ENCODE data around the gene INTS6. TPM values are rescaled to one million over a fixed set of nuclear protein-coding genes. Genes with fewer than 3 reads are reported as not detected.

Gene INTS6
- total and polyA plus RNA-seq, 2 donors (not counting 1 experiment from before 2014, with no cell fraction given), result 15.4 to 74.7 TPM

DNA sequence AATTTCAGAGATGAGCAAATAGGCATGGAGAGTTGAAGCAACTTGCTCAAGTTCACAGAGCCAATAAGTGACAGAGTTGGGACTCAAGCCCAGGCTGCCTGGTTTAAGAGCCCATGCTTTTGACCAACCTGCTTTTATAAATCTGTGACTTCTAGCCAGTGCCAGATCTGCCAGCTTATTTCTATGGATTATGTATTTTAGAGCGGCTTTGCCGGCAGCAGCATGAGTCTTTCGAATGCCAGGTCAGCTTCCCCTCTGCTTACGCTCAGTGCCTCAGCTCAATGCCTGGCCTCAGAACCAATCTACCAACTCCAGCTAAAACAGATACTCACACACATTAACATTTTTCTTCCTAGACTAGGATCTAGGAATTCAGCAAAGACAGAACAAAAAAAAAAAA, 111.0 kb downstream of the INTS6 start:
- Histone ChIP-seq H4K20me1 (ENCODE audit: control insufficient read depth, insufficient read depth, low read length, poor library complexity, severe bottlenecking) (no peaks in the 10 kb centered on the region), H3K4me3 (ENCODE audit: control extremely low read depth in 1 of 5, extremely low read depth in 1 of 5, insufficient read depth in 1 of 5, low read depth in 2 of 5, low read length in 4 of 5) (no peak overlapping the region), H2AFZ (ENCODE audit: insufficient read depth, low read depth, low read length, poor library complexity, severe bottlenecking) (no peak overlapping the region), H3K9ac (ENCODE audit: low read length) (no peak overlapping the region), H3K36me3 (replicated peaks in 1 of 2; ENCODE audit: control extremely low read depth in 1 of 2, control insufficient read depth in 1 of 2, extremely low read depth in 1 of 2, insufficient read depth in 2 of 2, low read length in 1 of 2) (no peaks in the 10 kb centered on the region), H3K79me2 (ENCODE audit: control insufficient read depth, insufficient read depth, low read length) (no peaks in the 10 kb centered on the region), H3K9me3 (ENCODE audit: control extremely low read depth in 1 of 3, control insufficient read depth in 2 of 3, insufficient read depth in 1 of 3, low read length in 2 of 3) (no peaks in the 10 kb centered on the region), H3K4me1 (ENCODE audit: control insufficient read depth in 2 of 2, insufficient read depth in 2 of 2, low read length in 2 of 2) (no peaks in the 10 kb centered on the region), H3K4me2 (replicated peaks; ENCODE audit: low read depth, low read length, poor library complexity, severe bottlenecking) (no peak overlapping the region), H3K27me3 (replicated peaks in 1 of 4; ENCODE audit: control extremely low read depth in 1 of 4, control insufficient read depth in 3 of 4, insufficient read depth in 4 of 4, low read length in 3 of 4) (no peaks in the 10 kb centered on the region), H3K27ac (ENCODE audit: low read length in 2 of 2) (no peak overlapping the region)
- no peak for DNase-seq
- Mint-ChIP-seq H3K4me1 (no peaks in the 10 kb centered on the region), H3K27me3 (no peaks in the 10 kb centered on the region), H3K27ac (no peak overlapping the region), H3K9me3 (ENCODE audit: insufficient read depth) (no peaks in the 10 kb centered on the region), H3K4me3 (no peak overlapping the region)
- CTCF ChIA-PET, result no interaction called here
- no peak for ATAC-seq (ENCODE audit: low read depth)
- intact Hi-C loops (cut with micrococcal nuclease), result no loop called here
- no CpG with 5 or more reads among the region's 4 CpGs for WGBS (ENCODE audit: insufficient coverage)
- POLR2A ChIA-PET, result no interaction called here
- TF ChIP-seq CTCF (IDR thresholded peaks at IDR 0.05), result no peak
- TF ChIP-seq EZH2 (IDR thresholded peaks at IDR 0.05; ENCODE audit: borderline replicate concordance, insufficient read depth, low read depth, low read length, poor library complexity, severe bottlenecking), result no peak

GRCh38 chr13:51341232-51341631, 111.6 kb downstream of the INTS6 start:
- Histone ChIP-seq H2AFZ (ENCODE audit: insufficient read depth, low read depth, low read length, poor library complexity, severe bottlenecking) (no peak overlapping the region), H3K27me3 (replicated peaks in 1 of 4; ENCODE audit: control extremely low read depth in 1 of 4, control insufficient read depth in 3 of 4, insufficient read depth in 4 of 4, low read length in 3 of 4) (no peaks in the 10 kb centered on the region), H3K4me3 (ENCODE audit: control extremely low read depth in 1 of 5, extremely low read depth in 1 of 5, insufficient read depth in 1 of 5, low read depth in 2 of 5, low read length in 4 of 5) (no peak overlapping the region), H3K4me2 (replicated peaks; ENCODE audit: low read depth, low read length, poor library complexity, severe bottlenecking) (no peak overlapping the region), H3K27ac (ENCODE audit: low read length in 2 of 2) (no peak overlapping the region), H3K9ac (ENCODE audit: low read length) (no peak overlapping the region), H3K36me3 (replicated peaks in 1 of 2; ENCODE audit: control extremely low read depth in 1 of 2, control insufficient read depth in 1 of 2, extremely low read depth in 1 of 2, insufficient read depth in 2 of 2, low read length in 1 of 2) (no peaks in the 10 kb centered on the region), H4K20me1 (ENCODE audit: control insufficient read depth, insufficient read depth, low read length, poor library complexity, severe bottlenecking) (no peaks in the 10 kb centered on the region), H3K79me2 (ENCODE audit: control insufficient read depth, insufficient read depth, low read length) (no peaks in the 10 kb centered on the region), H3K9me3 (ENCODE audit: control extremely low read depth in 1 of 3, control insufficient read depth in 2 of 3, insufficient read depth in 1 of 3, low read length in 2 of 3) (no peaks in the 10 kb centered on the region), H3K4me1 (ENCODE audit: control insufficient read depth in 2 of 2, insufficient read depth in 2 of 2, low read length in 2 of 2) (no peaks in the 10 kb centered on the region)
- DNase-seq (no peak), ATAC-seq (ENCODE audit: low read depth) (no peak)
- ChIA-PET CTCF (no interaction called here), POLR2A (no interaction called here)
- WGBS (ENCODE audit: insufficient coverage), result 100% methylated on average over 2 of the region's 2 CpGs
- H3K9me3 Mint-ChIP-seq (ENCODE audit: insufficient read depth), result no peaks in the 10 kb centered on the region
- H3K27ac Mint-ChIP-seq, result no peak overlapping the region
- TF ChIP-seq EZH2 (IDR thresholded peaks at IDR 0.05; ENCODE audit: borderline replicate concordance, insufficient read depth, low read depth, low read length, poor library complexity, severe bottlenecking) (no peak), CTCF (IDR thresholded peaks at IDR 0.05) (no peak)
- intact Hi-C loops (cut with micrococcal nuclease), result no loop called here
- H3K4me1 Mint-ChIP-seq, result no peaks in the 10 kb centered on the region
- no peaks in the 10 kb centered on the region for H3K27me3 Mint-ChIP-seq
- H3K4me3 Mint-ChIP-seq, result no peak overlapping the region

Measured in B cell (primary cell).